Epithelial cell of proximal tubule (primary cell): ENCODE data around the gene ZNF174. TPM values are rescaled to one million over a fixed set of nuclear protein-coding genes. Genes with fewer than 3 reads are reported as not detected.

Experiments
- DNase-seq: peaks from one replicate; pipeline ENCODE4 v3.0.0-alpha.2; 2011; ENCODE audit warnings: low read depth
- H3K4me3 ChIP-seq: 2 replicates; pipeline ENCODE4 v1.5.1; 2011; ENCODE audit warnings: low read depth, mild to moderate bottlenecking, low read length
- total RNA-seq: library from RNA; depleted of rRNA; stranded (reverse); fragments of >200 nt; gene quantifications from 2 replicates; pipeline ENCODE4 v1.2.3, GENCODE V29; 2015
- TF ChIP-seq, protein P1 (sequence below): conservative IDR thresholded peaks from 2 replicates; pipeline ENCODE4 v1.5.1; 2012; ENCODE audit warnings: low read depth, mild to moderate bottlenecking, low read length

Gene ZNF174
- total RNA-seq, 1 donor from 2014 or later = 13.7 TPM

GRCh38 chr16:3439637-3440036 is 38.6 kb downstream of the ZNF174 start:
- TF ChIP-seq, protein P1, sequence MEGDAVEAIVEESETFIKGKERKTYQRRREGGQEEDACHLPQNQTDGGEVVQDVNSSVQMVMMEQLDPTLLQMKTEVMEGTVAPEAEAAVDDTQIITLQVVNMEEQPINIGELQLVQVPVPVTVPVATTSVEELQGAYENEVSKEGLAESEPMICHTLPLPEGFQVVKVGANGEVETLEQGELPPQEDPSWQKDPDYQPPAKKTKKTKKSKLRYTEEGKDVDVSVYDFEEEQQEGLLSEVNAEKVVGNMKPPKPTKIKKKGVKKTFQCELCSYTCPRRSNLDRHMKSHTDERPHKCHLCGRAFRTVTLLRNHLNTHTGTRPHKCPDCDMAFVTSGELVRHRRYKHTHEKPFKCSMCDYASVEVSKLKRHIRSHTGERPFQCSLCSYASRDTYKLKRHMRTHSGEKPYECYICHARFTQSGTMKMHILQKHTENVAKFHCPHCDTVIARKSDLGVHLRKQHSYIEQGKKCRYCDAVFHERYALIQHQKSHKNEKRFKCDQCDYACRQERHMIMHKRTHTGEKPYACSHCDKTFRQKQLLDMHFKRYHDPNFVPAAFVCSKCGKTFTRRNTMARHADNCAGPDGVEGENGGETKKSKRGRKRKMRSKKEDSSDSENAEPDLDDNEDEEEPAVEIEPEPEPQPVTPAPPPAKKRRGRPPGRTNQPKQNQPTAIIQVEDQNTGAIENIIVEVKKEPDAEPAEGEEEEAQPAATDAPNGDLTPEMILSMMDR = no peak
- no peak for DNase-seq
- H3K4me3 ChIP-seq = no peak overlapping the region

DNA sequence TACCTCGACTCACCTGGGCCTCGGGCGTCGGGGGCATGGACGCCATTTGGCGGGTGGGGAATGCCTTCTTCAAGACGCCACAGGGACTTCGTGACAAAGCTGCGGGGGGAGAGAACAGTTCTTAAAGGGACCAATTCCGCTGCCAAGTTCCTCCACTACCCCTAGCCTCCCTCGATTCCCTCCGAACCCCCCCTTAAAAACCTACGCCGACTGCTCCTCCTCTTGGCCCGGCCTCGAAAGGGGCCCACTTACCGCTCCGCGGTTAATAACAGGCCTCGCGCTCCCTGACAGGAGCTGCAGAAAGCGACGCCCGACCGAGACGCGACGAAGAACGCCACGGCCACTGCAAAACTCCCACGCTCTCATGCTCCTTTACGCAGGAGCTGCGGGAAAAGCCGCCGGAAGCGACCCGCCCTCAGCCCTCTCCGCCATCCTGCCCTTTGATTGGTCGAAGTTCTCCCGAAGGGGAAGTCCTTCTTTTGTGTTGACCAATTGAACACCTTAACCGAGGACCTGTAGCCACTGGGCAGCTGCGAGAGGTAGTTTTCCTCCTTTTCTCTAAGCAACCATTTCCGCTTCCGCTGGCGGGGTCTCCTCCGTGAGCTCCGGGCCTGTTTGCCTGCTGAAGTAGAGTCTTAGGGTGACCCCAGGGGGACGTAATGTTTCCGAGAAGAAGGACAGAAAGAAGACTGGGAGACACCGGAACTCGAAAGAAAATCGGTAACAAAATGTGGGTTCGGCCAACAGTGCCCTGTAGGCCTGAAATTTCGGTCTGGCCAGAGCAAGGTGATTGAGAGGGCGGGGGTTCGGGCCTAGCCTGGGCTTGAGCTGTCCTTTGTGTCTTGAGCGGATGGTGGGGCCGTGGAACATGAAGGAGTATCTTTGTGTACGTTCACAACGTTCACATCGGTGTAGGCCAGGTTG is 42.4 kb downstream of the ZNF174 start, which contains the start of the genes NAA60 and ZNF597:
TSS of gene NAA60 (plus strand) at position 573 of the 924 bp plus-strand sequence. CDS start 32,548 bp downstream, outside the sequence.
TSS of gene ZNF597 (minus strand) at position 397 of the 924 bp plus-strand sequence. CDS start at position 46, 351 bp downstream.
- H3K4me3 ChIP-seq = peak within 1 kb of the TSS; percentile 62
- DNase-seq = peak; percentile 69
- TF ChIP-seq, protein P1 = no peak

DNA sequence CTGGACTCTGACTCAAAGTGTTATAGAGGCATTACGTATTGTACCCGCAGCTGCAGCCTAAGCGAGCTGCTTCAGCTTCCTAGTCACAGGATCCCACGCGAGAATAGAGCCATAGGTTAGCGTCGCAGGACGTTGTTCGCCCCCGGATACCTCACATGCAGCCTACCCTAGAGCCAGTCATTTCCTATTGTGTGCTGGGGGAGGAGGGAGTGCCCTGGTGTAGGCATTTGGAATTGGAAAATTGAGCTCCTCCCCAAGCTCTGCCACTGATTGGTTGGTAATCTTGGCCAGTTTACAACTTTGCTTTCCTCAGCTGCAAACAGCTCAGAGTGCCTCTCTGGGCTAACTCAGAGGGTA is 43.0 kb downstream of the ZNF174 start:
- H3K4me3 ChIP-seq = peak overlapping the region; percentile 62
- no peak for DNase-seq
- TF ChIP-seq, protein P1 = no peak

DNA sequence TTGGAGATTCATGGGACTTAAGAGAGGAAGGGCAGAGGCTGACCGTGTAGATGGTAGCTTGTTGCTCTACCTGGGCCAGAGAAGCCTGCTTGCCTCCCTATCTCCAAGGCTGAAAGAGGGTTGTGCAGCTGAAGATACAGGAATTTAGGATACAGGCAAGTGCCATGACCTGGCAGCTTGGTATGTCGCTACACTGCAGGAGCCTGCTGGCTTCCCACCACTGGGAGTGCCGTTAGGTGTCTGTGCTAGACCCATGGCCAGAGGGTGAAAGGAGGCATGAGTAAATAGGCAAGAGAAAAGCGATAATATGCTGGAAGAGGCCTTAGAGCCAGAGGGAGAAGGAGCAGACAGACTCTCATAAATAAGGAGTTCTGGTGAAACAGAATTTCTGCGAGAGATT is 53.1 kb downstream of the ZNF174 start:
- DNase-seq = no peak
- TF ChIP-seq, protein P1 = no peak
- no peak overlapping the region for H3K4me3 ChIP-seq

DNA sequence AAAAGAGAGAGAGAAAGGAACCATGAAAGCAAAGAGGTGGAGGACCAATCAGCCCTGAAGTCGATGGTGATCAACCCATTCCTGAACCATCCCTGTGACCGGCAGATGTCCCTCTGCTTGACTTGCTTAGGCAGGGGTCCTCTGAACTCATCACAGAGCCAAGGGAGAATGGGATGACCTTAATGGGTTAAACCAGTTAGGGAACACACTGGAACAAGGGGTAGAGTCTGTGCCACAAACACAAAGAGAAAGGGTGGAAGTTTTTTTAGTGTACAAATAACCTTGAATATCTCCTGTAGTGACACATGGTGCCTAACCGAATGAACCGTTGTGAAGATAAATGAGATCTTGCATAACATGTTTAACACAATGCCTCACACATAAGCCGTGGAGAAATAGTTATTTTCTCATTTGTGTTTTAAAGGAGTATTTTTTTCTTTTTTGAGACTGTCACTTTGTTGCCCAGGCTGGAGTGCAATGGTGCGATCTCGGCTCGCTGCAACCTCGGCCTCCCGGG is 53.7 kb downstream of the ZNF174 start:
- no peak overlapping the region for H3K4me3 ChIP-seq
- DNase-seq = no peak
- TF ChIP-seq, protein P1 = no peak

DNA sequence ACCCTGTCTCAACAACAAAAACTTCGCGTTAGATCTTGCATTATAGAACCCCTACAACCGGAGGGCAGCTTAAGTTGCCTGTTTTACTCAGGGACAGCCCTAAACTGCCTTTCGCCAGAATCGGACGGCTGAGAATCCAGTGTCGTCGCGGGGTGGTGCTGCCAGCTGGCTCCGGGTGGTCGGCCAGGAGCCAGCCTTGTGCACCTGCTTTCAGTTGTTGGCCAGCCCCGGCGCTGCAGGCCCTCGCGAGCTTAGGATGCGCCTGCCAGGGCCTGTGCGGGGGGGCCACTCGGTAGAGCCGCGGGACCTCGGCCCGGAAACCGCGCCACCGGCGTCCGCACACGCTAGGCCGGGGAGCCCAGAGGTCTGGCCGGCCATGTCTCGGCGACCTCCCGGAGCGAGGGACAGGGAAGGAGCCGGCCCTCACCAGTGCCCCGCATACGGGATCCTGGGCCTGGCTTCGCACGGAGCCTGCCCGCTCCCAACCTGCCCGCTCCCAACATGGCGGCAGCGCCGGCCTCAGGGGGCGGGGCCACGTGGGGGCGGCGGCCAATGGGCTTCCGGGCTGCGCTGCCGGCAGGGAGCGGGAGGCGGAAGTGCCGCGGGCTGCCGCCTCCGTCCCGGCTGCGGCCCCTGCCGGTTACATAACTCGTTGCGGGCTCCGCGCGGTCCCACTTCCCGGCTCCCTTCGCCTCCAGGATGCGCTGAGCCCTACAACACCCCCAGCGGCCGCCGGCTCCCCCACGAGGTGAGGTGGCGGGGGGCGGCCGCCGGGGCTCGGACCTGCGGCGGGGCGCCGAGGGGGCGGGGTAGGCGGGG is 56.6 kb downstream of the ZNF174 start:
- peak overlapping the region; percentile 81 for H3K4me3 ChIP-seq
- TF ChIP-seq, protein P1 = peak; percentile 32
- no peak for DNase-seq
